MV-4-11 (cell line): ENCODE results near the gene APP.
"Not testable (repeated sequence)": the region's sequence is repeated elsewhere in the genome, so short reads cannot be mapped to it uniquely, and the experiment has no call there.

Experiments used
- DNase-seq: peaks from one replicate; lab custom pipeline; 2025; lab: John Stamatoyannopoulos, UW

APP gene

DNA sequence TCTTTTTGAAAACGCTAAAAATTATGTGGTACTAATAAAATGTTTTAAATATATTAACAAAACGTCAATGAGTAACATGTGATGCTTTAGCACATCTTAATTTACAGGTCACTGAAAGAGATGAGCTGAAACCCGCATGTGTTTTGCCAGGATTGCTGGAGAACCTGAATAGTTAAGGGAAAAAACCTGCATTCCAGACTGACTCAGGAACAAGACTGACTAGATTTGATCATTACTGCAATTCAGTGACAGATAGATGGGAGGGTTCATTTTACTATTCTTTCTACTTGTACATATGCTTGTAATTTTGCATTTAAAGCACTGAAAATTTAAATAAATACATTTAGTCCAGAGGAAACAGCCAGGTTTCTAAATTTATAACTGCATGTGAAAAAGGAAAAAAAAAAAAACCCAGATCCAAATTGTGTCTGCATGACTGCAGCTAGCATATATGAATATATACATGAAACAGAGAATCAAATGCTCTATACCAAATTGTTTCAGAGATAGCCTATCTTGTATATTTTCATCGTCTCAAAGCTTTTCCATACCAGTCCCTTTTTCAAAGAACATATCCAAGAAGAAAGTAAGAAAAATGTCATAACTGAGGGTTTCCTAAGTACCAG is 71.7 kb downstream of the APP start:
- no peak for DNase-seq

DNA sequence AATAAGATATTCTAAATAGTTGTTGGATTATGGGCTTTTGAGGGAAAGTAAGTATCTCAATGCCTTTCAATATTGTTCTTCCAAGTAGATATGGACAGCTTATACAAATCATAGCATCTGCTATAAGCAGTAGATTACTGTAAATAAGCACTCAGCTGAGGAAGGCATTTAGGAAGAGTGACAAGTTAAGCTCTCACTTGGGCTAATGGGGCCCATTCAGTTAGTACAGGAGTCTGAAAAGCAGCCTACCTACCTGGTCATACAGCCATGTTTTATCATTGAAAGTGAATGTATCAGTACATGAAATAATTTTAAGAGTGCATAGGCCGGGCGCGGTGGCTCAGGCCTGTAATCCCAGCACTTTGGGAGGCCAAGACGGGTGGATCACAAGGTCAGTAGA is 73.1 kb downstream of the APP start:
- DNase-seq, result no peak

DNA sequence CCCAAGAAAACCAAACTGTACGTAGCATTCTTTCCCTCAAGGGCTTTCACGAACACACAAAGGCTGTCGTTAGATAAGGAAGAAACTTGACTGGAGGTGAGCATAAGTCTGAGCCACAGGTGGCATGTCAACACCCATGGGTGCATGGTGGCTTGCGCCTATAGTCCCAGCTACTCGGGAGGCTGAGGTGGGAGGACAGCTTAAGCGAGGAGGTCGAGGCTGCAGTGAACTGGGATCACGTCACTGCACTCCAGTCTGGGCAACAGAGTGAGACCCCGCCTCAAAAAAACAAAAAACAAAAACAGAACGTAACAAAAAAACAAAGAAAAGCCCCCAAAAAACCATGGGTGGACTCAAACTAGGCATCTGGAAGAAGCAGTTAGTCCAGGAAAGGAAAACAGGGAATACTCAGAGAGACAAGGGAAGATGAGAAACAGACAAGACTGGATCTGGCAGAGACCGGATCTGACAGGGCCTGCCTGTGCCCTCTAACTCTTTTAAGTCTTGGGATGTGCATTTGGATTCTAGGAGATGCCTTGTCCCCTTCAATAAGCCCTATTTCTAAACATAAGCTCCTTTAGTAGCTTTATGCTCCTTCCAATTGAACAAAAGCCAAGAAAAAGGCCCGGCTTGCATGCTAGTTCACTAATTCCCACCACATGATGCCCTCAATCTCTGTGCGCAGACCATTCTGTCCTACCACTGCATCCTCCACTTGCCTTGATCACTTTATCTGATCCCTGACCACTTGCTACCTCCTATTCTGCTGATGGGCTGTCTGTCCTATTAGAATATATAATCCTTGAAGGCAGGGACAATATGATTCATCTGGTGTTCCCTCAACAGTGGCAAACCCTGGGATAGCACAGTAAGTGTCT is 73.8 kb downstream of the APP start:
- DNase-seq, result no peak

DNA sequence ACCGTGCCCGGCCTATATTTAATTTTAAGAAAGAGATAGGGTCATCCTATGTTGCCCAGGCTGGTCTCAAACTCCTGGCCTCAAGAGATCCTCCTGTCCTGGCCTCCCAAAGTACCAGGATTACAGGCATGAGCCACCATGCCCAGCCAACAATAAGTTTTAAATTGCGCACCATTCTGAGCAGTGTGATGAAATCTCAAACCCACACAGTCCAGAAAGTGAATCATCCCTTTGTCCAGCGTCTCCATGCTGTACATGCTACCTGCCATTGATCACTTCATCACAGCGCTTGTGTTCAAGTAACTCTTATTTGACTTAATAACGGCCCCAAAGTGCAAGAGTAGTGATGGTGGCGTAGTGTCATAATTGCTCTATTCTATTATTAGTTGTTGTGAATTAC is 75.4 kb downstream of the APP start:
- DNase-seq, result no peak

DNA sequence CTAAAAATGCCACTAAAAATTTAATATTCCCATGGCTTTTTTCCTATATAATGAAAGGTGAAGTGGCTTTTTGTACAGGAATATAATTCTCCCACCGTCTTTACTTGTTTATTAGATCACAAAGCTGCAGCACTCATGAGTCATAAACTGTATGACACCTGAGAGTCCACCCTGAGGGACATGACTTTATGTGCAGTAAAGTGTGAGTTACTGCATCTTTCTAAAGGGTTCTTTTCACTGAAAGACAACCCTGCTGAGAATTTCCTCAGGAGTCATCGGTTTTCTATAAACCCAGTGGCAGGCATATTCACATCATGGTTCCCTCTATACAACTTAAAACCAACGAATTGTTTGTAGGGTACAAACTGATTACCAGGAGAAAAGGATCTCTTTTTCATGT is 77.4 kb downstream of the APP start:
- DNase-seq, result no peak

DNA sequence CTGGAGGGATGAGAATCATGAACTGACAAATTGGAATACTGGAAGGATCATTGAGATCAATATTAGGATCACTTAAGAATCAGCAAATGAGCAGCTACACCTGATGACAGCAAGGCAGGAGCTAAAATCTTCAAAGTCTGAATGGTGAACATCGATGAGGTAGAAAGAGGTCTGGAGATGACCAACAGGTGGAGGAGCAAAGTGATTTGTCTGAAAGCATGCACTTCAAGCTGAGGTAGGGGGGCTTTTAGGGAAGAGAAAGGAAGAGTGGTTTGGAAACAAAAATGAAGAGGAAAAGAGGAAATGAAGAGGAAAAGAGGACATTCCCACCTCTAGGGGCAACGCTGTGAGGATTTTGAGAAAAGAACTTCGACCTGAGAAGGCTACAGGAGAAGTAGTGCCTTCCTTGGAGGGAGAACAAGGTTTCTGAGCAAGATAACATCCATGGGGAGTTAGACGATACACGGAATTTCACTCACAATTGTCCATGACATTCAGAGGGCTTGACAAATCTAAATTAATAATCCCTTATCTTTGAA is 79.0 kb downstream of the APP start:
- no peak for DNase-seq

DNA sequence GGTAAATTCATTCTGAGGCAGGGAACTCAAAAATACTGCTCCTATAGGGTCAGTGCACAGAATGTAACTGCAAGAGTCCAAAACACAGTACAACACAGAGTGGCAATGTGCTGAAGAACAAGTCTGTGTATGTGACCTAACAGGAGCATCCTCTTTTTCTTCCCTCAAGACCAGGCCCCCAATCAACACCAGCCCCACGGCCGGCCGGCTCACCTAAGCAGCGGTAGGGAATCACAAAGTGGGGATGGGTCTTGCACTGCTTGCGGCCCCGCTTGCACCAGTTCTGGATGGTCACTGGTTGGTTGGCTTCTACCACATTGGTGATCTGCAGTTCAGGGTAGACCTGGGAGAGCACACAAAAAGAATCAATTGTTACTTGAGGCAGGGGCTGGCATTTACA is 80.8 kb downstream of the APP start:
- DNase-seq, result no peak

DNA sequence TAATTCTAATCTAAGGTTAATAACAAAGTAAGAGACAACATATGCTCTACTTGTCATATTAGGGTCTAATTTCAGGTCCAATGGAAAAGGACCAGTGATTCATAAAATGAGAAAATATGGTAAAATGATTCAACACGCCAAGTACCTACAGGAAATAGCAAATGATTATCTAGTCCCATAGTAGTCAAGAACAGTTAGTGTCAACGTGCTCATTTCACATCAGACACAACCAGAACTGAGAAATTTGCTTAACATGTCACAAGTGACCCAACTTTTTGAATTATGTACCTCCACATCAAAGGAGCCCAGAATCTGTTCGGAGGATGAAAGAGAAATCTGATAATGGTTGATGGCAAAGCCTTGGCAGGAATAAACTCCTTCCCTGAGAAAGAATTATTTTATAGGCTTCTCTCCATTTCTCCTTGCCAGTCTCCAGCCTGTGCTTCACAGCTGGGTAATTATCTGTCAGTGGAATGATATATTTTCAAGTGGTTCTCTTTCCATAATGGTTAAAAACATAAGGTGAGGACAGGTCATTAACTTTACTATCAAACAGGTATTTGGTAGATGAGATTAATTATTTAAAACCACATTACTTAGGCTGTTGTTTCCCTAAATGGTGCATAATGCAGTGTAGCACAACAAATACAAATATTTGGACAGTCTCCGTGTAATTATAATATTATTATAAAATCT is 83.2 kb downstream of the APP start:
- DNase-seq, result no peak

DNA sequence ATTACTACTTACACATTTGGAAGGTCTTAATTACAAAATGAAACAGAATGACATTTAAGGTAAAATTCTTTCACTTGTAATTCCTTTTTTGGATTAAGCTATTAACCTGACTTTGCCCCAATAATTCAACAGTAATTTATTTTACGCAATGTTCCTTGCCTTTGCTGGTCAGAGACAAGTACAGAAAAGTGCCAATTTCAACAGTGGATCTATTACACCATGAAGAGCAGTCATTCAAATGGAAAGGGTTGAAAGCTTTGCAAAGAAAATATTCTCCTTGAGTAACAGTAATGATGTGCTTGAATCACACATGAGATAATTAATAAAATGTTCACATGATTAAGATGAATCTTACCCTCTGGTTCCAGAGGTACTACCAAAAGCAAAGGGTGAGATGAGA is 84.7 kb downstream of the APP start:
- no peak for DNase-seq

DNA sequence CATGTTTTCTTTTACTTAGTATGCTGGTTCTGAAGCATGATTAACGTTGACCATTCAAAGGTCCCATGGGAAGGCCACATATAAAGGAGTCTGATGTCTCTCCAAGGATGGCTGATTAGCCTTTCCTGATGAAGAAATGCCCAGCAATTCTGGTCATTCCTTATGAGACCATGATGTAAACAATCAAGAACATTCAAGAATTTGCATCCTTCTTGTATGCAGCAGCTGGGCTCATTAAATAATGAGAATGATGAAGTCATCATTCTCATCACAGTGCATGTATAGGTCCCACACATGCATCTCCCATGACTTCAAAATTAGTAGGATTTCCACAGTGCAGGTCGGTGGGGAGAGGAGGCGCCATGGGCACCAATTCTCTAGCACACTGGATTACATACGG is 85.4 kb downstream of the APP start:
- no peak for DNase-seq

DNA sequence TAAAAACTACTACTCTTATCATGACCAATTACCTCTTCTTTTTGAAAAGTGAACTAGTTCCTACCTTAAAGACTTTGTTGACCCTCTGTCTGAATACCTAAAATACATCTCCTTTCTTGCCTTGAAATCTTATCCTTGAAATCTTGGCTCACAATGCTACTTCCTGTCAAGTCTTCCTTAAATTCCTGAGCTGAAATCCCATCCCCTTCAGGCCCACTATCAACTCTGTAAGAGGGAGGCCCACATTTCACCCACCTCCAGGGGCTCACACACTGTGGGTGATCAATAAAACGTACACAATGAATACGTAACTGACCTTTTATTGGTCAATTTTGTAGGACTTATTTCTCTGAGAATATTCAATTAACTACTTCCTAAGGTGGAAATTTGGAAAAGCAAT is 88.0 kb downstream of the APP start:
- DNase-seq, result no peak

DNA sequence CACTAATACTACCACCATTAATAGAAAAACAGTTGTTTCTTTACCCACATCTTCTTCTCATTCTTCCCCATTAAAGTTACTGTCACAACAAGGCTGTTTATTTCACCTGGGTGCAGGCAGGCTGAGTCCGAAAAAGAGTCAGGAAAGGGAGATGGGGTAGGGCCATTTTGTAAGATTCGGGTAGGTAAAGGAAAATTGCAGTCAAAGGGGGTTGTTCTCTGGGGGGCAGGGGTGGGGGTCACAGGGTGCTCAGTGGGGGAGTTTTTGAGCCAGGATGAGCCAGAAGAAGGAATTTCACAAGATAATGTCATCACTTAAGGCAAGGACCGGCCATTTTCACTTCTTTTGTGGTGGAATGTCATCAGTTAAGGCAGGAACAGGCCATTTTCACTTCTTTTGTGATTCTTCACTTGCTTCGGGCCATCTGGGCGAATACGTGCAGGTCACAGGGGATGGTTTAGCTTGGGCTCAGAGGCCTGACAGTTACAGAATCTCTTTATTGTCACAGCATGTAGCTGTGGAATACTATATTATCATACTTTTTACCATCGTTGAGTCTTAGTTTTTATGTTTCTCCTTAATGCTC is 89.3 kb downstream of the APP start:
- DNase-seq, result not testable (repeated sequence)

DNA sequence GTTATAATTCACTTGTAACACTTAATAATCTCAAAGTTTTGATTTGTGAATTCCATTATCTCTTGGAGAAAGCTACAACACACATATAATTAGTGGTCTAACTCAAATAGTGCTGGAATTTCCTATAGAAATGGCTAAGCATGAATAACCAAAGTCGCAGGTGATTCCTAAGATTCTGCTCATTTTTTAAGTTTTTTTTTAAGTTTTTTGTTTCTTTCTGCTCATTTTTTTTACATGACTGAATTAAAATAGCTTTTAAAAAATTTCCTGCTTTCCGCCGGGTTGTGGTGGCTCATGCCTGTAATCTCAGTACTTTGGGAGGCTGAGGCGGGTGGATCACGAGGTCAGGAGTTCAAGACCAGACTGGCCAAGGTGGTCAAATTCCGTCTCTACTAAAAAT is 90.4 kb downstream of the APP start:
- DNase-seq, result no peak

DNA sequence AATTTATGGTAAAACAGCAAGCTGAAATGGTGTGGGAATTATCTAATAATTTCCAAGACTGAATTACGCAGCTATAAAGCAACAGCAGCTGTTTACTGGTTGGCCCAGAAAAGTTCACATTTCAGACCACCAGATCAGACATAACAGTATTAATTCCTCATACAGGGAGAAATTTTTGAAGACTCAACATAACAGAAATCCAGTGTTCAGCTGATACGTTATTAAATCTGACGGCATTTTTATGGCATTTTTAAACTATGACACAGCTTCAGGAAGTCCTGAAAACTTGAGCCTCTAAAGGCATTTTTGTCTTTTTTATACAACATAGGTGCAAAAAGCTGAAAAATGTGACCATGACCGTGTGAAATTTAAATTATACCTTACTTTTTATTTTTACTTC is 91.2 kb downstream of the APP start:
- no peak for DNase-seq

DNA sequence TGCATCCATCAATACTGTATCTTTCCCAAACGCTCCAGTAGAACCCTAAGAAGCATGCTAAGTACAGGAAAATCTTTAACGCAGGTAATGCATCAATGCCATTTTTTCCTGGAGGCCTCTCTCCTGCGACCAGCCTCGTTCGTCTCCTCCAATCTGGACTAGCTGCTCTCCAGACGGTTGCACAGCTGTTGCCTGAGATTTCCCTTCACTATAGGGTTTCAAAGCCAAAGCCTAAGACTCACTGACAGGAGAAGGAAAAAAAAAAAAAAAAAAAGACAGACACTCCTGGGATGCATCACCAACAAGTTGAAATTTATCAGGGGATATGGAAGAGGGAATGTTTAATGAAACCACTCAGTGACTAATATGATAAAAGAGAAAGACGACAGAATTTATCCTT is 93.0 kb downstream of the APP start:
- no peak for DNase-seq

DNA sequence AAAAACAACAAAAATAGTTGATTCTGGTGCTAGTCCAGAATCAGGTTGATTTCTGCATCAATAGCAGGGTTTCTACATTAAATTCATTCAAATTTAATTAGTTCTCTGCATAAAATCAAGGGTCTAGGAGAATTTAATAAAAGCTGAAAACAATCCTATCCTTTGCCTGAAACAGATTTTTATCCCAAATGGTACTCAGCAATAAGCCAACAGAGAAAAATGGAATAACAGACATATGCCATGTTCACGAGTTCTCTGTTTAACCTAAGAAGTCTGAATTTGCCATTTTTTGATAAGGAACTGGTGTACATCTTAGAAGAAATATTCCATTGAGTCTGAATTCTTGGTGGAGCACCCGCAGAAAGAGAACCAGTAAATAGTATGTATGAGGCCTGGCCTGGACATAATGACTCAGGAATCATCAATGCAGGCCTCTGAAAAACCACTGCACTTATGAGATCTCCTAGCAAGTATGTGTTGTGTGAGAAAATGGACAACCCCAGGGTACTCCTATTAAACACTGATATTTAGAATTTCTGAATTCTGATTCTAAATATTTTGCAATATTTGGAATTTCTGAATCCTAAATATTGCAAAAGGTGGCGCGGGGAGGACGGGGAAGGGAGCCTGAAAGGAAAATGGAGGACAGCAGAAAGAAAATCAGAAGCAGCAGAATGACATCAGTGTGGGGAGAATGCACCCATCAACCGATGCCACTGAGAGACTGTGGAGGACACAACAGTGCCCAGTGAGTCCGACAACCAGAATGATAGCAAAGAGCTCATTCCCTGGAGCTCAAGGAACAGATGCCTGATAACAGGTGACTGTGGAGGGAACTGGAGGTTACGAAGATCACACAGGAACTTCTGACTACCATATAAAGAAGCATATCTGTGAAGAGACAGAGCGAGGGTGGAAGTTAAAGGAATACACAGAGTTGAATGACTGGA is 97.6 kb downstream of the APP start:
- no peak for DNase-seq

DNA sequence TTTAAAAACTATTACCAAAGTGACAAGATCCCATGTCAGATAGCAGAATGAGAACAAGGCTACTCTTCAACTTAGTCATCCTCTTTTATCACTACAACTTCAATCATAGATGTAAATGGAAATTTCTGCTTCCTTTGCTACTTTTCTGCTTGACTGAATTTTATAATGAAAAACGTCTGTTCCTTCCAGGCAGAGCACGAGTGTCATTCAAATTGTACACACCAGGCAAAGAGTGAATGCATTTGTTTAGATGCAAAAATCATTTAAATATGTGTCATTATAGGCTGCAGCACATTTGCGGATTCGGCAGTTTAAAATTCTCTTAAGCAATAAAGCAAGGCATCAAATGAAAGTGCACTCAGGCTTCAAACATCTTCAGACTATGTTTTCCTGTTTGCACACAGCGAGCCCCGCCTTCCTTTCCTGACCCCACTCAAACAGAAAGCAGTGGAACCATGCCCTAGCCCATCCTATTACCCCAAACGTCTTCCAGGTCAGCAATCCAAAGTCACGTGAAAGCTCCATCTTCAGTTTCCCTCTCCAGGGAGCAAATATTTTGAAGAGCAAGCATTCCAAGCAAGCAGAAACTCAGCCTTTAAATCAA is 99.6 kb downstream of the APP start:
- no peak for DNase-seq

DNA sequence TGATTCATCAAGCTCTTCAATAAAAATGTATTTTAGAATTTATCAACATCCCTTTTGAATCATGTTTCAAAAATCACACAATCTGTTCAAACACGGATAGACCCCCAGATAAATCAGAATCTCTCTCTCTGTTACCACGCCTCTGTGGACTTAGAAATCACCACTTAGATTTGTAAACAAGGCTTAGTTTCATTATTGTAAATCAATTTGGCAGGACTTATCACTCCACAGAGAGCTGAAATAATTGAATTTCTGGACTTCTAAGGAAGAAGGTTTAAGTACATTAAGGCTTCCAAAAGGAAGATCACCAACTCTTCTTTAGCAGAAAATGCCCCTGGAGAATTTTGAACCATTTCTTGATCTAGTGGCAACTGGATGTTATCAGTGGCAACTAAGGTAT is 100.4 kb downstream of the APP start:
- no peak for DNase-seq

DNA sequence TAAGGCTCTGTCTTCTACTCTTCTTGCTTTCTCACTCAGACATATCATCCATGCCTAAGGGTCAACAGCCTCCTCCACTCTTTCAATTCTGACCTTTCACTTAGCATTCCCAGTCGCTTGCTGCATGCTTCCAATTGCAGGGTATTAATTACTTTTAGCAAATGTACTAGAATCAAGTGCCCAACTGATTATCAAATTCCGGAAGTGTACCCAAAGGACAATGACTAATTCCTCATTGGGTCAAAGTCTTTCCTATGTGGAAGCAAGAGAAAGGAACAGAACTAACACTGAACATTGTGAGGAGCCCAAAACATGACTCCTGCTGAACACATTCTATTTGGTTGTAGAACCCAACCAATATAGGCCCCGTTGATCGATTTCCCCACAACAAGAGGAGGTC is 101.8 kb downstream of the APP start:
- no peak for DNase-seq

DNA sequence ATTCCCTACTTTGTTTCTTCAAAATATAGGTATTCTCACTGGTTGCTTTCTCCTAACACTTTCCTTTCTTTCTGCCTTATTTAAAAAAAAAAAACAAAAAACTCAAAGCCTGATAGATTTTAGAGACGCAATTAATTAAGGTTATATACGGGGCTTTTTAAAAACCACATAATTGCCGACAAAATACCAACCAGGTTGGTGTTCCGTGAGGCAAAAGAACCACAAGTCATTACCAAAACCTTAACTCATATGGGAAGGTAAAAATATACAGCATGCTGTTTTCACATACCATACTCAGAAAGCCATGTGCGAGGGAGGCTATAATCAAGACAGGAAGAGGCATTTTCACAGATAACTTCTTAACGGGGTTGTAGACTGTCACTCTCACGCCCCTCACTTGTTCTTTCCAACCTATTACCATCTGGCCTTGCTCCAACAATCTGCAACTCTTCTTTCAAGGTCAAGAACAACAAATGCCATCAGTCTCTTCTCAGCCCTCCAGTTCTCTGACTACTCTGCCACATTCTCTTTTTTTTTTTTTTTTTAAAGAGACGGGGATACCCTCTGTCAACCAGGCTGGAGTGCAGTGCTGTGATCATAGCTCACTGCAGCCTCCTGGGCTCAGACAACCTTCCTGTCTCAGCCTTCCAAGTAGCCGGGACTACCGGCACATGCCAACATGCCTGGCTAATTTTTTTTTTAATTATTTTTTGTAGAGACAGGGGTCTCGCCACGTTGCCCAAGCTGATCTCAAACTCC is 102.6 kb downstream of the APP start:
- no peak for DNase-seq
